Measurements from ENCODE around the gene DCST2.

The DCST2 gene

DNA sequence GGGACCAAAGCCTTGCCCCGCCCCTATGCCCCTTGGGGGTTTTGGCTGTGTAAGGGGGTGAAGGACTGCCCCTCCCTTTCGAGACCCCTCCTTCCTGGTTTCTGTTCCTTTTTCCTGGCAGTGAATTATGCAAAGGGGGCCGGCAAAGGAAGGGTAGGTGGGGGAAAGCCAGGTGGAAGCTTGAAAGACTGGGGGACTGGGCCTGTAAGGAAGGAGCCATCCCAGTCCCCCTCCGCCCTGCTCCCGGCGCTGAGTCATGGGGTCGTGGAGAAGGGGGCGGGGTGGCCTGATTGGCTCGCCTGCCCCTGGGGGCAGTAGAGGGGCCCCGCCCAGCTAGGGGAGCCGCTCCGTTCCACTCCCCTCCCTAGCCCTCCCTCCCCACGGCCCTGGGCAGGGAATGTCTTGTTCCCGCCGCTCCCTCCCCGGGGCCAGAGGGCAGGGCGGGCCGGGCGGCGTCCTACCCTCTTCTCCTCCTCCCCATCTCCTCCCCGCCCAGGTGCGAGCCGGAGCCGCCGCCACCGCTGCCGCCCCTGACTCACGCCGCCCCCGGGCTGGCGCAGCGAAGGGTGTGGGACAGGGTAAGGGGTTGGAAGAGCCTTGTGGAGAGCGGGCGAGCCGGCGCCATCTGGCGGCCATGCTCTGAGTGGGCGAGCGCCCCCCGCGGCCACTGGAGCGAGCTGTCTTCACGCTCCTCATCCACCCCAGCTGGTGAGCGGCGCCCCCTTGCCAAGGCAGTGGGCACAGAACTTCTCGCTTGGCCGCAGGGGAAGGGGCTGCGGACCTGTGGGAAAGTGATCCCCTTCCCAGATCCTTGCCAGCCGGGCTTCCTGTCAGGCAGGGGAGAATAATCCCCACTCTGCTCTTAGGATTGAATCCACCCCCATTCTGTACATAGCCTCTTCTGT lies 16.3 kb downstream of the DCST2 start:
- Histone ChIP-seq H3K27me3 (ENCODE audit: control insufficient read depth, insufficient read depth, low read length) (no peaks in the 10 kb centered on the region), H3K36me3 (ENCODE audit: control insufficient read depth, low read depth, low read length) (peaks cover 10% of the 10 kb centered on the region), H3K9ac (ENCODE audit: low read length) (peak overlapping the region; percentile 68), H3K9me3 (ENCODE audit: control insufficient read depth, low read depth, low read length) (no peaks in the 10 kb centered on the region), H3K27ac (ENCODE audit: low read length) (peak overlapping the region; percentile 74), H3K4me1 (ENCODE audit: control insufficient read depth, low read depth, low read length) (peaks cover 21% of the 10 kb centered on the region), H3K4me3 (ENCODE audit: low read length) (peak overlapping the region; percentile 60)

DNA sequence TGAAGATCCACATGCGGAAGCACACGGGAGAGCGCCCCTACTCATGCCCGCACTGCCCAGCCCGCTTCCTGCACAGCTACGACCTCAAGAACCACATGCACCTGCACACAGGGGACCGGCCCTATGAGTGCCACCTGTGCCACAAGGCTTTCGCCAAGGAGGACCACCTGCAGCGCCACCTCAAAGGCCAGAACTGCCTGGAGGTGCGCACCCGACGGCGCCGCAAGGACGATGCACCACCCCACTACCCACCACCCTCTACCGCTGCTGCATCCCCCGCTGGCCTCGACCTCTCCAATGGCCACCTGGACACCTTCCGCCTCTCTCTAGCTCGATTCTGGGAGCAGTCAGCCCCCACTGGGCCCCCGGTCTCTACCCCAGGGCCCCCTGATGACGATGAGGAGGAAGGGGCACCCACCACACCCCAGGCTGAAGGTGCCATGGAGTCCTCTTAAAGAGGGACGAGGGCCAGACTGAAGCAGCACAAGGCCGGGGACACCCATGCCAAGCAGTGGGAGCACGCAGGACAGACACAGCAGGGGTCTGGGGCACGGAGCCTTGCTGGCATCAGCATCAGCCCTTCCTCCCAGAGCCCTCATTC lies 17.2 kb downstream of the DCST2 start:
- H3K36me3 ChIP-seq (ENCODE audit: control insufficient read depth, low read depth, low read length): peaks cover 10% of the 10 kb centered on the region
- peak overlapping the region; percentile 74 for H3K27ac ChIP-seq (ENCODE audit: low read length)
- peaks cover 25% of the 10 kb centered on the region for H3K4me1 ChIP-seq (ENCODE audit: control insufficient read depth, low read depth, low read length)
- peak overlapping the region; percentile 68 for H3K9ac ChIP-seq (ENCODE audit: low read length)
- H3K4me3 ChIP-seq (ENCODE audit: low read length): peak overlapping the region; percentile 60
- no peaks in the 10 kb centered on the region for H3K27me3 ChIP-seq (ENCODE audit: control insufficient read depth, insufficient read depth, low read length)
- no peaks in the 10 kb centered on the region for H3K9me3 ChIP-seq (ENCODE audit: control insufficient read depth, low read depth, low read length)

DNA sequence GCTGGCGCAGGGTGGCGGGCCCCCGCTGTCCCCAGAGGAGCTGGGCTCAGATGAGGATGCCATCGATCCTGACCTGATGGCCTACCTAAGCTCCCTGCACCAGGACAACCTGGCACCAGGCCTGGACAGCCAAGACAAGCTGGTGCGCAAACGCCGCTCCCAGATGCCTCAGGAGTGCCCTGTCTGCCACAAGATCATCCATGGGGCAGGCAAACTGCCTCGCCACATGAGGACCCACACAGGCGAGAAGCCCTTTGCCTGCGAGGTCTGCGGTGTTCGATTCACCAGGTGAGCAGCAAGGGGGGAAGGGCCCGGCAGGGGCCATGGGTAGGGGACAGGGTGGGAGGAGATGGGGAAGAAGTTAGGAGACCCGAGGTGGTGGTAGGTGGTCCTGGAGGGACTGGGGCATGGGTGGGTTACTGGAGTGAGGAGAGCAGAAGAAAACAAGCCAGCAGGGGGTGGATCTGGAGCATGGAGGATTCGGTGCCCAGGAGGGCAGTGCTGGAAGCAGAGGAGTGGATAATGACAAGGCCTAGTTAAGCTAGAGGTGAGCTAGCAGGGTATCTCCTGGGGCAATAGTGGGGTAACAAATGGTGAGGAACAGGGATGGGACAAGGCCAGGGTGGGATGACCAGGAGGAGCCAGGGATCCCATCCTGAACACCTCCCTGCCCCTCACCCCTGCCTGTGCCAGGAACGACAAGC lies 17.9 kb downstream of the DCST2 start:
- Histone ChIP-seq H3K4me1 (ENCODE audit: control insufficient read depth, low read depth, low read length) (peaks cover 25% of the 10 kb centered on the region), H3K36me3 (ENCODE audit: control insufficient read depth, low read depth, low read length) (peaks cover 10% of the 10 kb centered on the region), H3K4me3 (ENCODE audit: low read length) (no peak overlapping the region), H3K9me3 (ENCODE audit: control insufficient read depth, low read depth, low read length) (no peaks in the 10 kb centered on the region), H3K27me3 (ENCODE audit: control insufficient read depth, insufficient read depth, low read length) (no peaks in the 10 kb centered on the region), H3K27ac (ENCODE audit: low read length) (no peak overlapping the region), H3K9ac (ENCODE audit: low read length) (no peak overlapping the region)

DNA sequence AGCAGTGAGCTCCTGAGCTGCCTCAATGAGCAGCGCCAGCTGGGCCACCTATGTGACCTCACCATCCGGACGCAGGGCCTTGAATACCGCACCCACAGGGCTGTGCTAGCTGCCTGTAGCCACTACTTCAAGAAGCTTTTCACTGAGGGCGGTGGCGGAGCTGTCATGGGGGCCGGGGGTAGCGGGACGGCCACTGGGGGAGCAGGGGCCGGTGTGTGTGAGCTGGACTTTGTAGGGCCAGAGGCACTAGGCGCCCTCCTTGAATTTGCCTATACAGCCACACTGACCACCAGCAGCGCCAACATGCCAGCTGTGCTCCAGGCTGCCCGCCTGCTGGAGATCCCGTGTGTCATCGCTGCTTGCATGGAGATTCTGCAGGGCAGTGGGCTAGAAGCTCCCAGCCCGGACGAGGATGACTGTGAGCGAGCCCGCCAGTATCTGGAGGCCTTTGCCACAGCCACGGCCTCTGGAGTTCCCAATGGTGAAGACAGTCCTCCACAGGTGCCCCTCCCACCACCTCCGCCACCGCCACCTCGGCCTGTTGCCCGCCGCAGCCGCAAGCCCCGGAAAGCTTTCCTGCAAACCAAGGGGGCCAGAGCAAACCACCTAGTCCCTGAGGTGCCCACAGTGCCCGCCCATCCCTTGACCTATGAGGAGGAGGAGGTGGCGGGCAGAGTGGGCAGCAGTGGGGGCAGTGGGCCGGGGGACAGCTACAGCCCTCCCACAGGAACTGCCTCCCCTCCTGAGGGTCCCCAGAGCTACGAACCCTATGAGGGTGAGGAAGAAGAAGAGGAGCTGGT lies 18.7 kb downstream of the DCST2 start:
- Histone ChIP-seq H3K27ac (ENCODE audit: low read length) (no peak overlapping the region), H3K4me3 (ENCODE audit: low read length) (no peak overlapping the region), H3K4me1 (ENCODE audit: control insufficient read depth, low read depth, low read length) (peaks cover 25% of the 10 kb centered on the region), H3K27me3 (ENCODE audit: control insufficient read depth, insufficient read depth, low read length) (no peaks in the 10 kb centered on the region), H3K9ac (ENCODE audit: low read length) (no peak overlapping the region), H3K9me3 (ENCODE audit: control insufficient read depth, low read depth, low read length) (no peaks in the 10 kb centered on the region), H3K36me3 (ENCODE audit: control insufficient read depth, low read depth, low read length) (peaks cover 10% of the 10 kb centered on the region)

DNA sequence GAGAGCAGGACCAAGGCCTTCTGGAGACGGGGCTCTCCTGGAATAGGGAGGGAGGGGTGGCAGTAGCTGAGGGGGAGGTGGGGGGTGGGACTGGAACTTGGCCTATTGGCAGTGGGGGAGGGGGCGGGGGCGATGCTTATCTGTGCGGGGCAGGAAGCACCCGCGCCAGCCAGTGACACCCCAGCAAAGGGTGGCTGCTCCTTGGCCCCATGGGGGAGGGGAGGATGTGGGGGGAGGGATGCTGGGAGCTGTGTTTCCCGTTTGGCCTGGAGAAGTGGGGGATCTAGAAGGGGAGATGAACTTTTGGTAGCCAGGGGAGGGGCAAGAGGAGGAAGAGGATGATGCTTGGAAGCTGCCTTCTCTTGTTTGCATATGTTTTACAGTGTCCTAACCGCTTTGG lies 19.9 kb downstream of the DCST2 start:
- H3K4me3 ChIP-seq (ENCODE audit: low read length): no peak overlapping the region
- H3K4me1 ChIP-seq (ENCODE audit: control insufficient read depth, low read depth, low read length): peaks cover 31% of the 10 kb centered on the region
- no peaks in the 10 kb centered on the region for H3K27me3 ChIP-seq (ENCODE audit: control insufficient read depth, insufficient read depth, low read length)
- peaks cover 10% of the 10 kb centered on the region for H3K36me3 ChIP-seq (ENCODE audit: control insufficient read depth, low read depth, low read length)
- no peak overlapping the region for H3K27ac ChIP-seq (ENCODE audit: low read length)
- no peak overlapping the region for H3K9ac ChIP-seq (ENCODE audit: low read length)
- H3K9me3 ChIP-seq (ENCODE audit: control insufficient read depth, low read depth, low read length): no peaks in the 10 kb centered on the region

DNA sequence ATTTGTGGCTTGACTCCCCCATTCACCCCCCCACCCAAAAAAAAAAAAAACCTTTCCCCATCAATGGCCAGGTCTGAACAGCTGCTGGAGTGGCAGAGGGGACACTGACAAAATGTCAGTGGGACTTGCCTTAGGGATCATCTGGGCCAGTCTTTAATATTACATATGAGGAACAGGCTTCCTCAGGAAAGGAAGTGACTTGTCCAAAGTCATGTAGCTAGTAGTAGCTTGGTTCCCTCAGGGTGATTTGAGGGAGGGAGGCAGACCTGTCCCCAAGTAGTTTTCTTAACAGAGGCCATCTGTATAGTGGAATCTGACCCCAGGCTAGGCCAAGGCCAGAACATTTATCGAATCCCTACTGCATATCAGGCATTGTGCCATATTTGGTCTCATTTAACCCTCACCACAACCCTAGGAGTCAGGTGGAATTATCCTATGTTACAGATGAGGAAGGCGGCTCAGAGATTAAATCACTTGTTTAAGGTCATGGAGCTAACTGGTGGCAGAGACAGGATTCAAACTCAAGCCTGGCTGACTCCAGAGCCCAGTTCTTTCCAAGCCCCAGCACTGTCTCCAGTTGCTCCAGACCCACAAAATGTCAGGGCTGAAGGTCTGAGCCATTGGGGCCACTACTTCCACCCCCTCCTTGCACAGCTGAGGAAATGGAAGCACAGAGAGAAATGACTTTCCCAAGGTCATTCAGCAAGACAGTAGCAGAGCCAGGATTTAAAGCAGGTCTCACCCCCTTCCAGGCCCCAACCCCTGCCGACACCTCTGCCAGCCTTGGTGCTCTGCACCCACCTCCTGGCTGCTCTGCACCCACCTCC lies 20.6 kb downstream of the DCST2 start:
- H3K9me3 ChIP-seq (ENCODE audit: control insufficient read depth, low read depth, low read length): no peaks in the 10 kb centered on the region
- peaks cover 10% of the 10 kb centered on the region for H3K36me3 ChIP-seq (ENCODE audit: control insufficient read depth, low read depth, low read length)
- H3K4me3 ChIP-seq (ENCODE audit: low read length): no peak overlapping the region
- peaks cover 35% of the 10 kb centered on the region for H3K4me1 ChIP-seq (ENCODE audit: control insufficient read depth, low read depth, low read length)
- no peak overlapping the region for H3K27ac ChIP-seq (ENCODE audit: low read length)
- no peaks in the 10 kb centered on the region for H3K27me3 ChIP-seq (ENCODE audit: control insufficient read depth, insufficient read depth, low read length)
- H3K9ac ChIP-seq (ENCODE audit: low read length): no peak overlapping the region

DNA sequence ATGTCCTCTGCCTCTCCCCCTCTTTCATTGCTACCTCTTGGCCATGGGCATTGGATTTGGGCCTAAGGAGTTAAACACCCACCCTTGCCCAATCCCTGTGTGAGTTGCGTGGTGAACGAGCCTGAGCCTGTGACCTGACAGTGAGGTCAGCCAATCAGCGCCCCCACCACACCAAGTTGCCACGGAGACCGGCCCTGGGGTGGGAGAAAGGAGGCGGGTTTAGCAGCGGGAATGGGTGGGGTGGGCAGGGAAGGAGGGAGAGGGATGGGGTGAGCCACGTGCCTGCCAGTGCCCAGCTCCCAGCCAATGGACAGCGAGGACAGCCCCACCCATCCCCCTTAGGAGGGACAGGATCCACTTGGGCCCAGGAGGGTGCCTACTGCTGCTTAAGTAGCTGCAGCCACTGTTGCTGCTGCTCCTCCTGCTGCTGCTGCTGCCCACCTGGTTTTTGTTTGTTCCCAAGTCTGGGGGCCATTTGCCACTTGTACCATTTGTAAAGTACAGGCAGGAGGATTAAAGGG lies 21.5 kb downstream of the DCST2 start:
- H3K9ac ChIP-seq (ENCODE audit: low read length): no peak overlapping the region
- H3K27ac ChIP-seq (ENCODE audit: low read length): peak overlapping the region; percentile 63
- H3K4me3 ChIP-seq (ENCODE audit: low read length): peak overlapping the region; percentile 42
- peaks cover 10% of the 10 kb centered on the region for H3K36me3 ChIP-seq (ENCODE audit: control insufficient read depth, low read depth, low read length)
- H3K9me3 ChIP-seq (ENCODE audit: control insufficient read depth, low read depth, low read length): no peaks in the 10 kb centered on the region
- H3K4me1 ChIP-seq (ENCODE audit: control insufficient read depth, low read depth, low read length): peaks cover 32% of the 10 kb centered on the region
- H3K27me3 ChIP-seq (ENCODE audit: control insufficient read depth, insufficient read depth, low read length): no peaks in the 10 kb centered on the region

DNA sequence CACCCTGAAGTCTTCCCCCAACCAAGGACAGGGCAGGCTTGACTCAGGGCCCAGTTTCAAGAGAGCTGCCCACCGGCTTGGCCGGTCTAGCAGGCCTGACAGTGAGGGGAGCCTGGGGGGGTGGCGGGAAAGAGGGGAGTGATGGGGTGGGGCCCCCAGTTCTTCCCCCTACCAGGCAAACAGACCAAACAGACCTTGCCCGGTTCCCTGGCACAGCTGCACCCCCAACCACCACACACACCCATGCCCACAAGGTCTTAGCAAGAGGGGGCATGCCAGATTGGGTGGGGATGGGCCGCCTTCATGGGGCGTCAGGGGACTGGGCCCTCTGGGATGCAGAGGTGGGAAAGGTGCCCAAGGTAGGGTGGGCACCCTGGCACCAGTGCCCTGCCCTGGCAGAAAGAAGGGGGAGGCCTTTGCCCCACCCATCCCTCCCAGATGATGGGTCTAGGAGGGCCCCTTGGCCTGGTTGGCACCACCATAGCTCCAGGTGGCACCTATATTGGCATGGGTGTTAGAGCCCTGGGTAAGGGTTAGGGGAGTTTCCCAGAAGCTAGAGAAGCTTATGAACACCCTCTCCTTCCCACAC lies 22.1 kb downstream of the DCST2 start:
- Histone ChIP-seq H3K27ac (ENCODE audit: low read length) (no peak overlapping the region), H3K36me3 (ENCODE audit: control insufficient read depth, low read depth, low read length) (peaks cover 10% of the 10 kb centered on the region), H3K4me3 (ENCODE audit: low read length) (no peak overlapping the region), H3K27me3 (ENCODE audit: control insufficient read depth, insufficient read depth, low read length) (no peaks in the 10 kb centered on the region), H3K4me1 (ENCODE audit: control insufficient read depth, low read depth, low read length) (peaks cover 28% of the 10 kb centered on the region), H3K9ac (ENCODE audit: low read length) (no peak overlapping the region), H3K9me3 (ENCODE audit: control insufficient read depth, low read depth, low read length) (no peaks in the 10 kb centered on the region)

DNA sequence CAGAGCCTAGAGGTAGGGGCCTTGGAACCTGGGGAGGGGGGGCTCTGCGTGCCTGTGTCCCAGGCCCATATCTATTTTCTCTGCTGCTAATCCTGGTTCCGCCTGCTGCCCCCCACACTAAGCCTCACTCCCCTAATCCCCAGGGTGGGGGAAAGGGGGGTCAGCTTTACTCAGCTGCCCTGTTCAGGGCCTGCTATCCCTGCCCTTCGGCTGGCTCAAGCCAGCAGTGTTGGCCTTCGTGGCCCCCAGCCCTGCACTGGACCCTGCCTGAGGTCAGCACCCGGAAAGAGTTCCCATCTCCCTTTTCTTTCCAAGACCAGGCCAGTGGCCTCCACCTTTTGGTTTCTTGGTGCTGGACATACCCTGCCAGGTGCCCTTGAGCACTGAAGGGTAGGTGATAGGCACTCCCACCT lies 22.6 kb downstream of the DCST2 start:
- H3K9ac ChIP-seq (ENCODE audit: low read length): no peak overlapping the region
- H3K27ac ChIP-seq (ENCODE audit: low read length): no peak overlapping the region
- peaks cover 27% of the 10 kb centered on the region for H3K4me1 ChIP-seq (ENCODE audit: control insufficient read depth, low read depth, low read length)
- H3K4me3 ChIP-seq (ENCODE audit: low read length): no peak overlapping the region
- H3K9me3 ChIP-seq (ENCODE audit: control insufficient read depth, low read depth, low read length): no peaks in the 10 kb centered on the region
- no peaks in the 10 kb centered on the region for H3K27me3 ChIP-seq (ENCODE audit: control insufficient read depth, insufficient read depth, low read length)
- H3K36me3 ChIP-seq (ENCODE audit: control insufficient read depth, low read depth, low read length): peaks cover 10% of the 10 kb centered on the region

DNA sequence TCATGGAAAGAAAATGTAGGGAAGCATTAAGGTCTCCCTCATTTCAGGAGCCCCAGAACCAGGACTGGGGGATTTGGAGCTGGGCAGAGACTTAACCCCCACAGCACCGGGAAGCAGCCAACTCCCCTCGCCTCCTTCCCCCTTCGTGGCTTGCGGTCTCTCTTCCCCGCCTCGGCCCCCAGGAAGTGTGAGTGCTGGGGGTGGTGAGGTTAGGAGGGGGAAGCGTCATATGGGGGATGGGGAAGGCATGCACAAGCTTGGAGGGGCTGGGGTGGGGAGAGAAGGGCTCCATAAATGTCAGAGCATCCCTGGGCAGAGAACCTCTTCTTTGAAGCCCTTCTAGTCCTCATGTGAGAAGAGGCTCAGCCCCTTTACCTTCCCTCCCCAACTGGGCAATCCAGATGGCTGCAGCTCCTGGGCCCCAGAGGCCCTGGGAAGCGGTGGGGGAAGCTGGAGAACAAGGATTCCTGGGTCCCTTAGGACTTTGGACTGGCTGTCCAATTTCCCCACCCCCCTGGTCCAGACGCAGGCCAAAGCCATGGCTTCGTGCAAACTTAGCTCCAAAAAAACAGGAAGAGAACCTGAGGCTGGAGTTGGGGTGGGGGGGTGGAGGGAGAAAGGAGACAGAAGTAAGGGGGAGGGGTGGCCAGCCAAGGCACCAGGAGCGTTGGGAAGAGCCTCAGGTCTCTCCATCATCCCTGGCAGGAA lies 23.2 kb downstream of the DCST2 start:
- Histone ChIP-seq H3K4me3 (ENCODE audit: low read length) (no peak overlapping the region), H3K27ac (ENCODE audit: low read length) (no peak overlapping the region)

More for the DNA sequence above, 23.2 kb downstream of the DCST2 start:
- Histone ChIP-seq H3K9ac (ENCODE audit: low read length) (no peak overlapping the region), H3K36me3 (ENCODE audit: control insufficient read depth, low read depth, low read length) (peaks cover 6% of the 10 kb centered on the region), H3K27me3 (ENCODE audit: control insufficient read depth, insufficient read depth, low read length) (no peaks in the 10 kb centered on the region), H3K9me3 (ENCODE audit: control insufficient read depth, low read depth, low read length) (no peaks in the 10 kb centered on the region), H3K4me1 (ENCODE audit: control insufficient read depth, low read depth, low read length) (peaks cover 27% of the 10 kb centered on the region)

Measured in iPS-18a (cell line).